ENCODE measurements around the gene TM4SF4.
A peak's percentile ranks its signal among the peaks of the same experiment; 100 is the strongest.

DNA sequence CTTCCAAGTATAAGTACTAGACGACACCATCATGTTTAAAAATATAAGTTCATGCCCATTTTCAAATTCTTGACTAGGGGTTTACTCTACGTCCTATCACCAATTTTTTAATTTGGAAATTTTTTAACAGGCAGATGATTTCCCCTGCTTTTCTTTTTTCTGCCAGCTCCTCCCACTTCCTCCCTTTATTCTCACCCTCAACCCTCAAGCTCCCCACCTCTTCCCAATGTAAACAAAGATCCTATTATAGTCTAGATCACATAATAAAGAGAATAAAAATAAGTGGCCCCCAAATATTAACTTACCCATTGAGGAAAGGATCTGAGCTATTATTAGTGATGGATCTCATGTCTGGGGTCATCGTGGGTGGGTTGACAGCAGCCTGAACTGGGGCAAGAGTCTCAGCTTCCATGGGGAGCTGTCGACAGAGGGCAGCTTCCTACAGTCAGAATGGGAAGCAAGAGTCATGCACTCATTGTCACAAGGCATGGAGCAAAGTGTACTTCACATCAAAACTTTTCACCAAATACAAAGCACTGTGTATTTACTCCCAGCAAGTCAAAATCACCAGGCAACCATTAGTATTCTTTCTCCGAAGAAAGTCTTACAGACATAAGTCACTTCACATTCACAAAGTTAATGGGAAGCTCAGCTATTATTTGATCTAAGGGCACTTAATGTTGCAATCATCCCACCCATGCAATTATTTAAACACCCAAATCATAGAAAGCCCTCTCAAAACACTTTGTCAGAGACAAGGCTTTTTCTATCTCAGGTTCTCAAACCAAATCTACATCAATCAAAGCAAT lies 53.2 kb downstream of the TM4SF4 start:
- TF ChIP-seq POLR2A (IDR thresholded peaks at IDR 0.05), result no peak
- TF ChIP-seq, protein P1, sequence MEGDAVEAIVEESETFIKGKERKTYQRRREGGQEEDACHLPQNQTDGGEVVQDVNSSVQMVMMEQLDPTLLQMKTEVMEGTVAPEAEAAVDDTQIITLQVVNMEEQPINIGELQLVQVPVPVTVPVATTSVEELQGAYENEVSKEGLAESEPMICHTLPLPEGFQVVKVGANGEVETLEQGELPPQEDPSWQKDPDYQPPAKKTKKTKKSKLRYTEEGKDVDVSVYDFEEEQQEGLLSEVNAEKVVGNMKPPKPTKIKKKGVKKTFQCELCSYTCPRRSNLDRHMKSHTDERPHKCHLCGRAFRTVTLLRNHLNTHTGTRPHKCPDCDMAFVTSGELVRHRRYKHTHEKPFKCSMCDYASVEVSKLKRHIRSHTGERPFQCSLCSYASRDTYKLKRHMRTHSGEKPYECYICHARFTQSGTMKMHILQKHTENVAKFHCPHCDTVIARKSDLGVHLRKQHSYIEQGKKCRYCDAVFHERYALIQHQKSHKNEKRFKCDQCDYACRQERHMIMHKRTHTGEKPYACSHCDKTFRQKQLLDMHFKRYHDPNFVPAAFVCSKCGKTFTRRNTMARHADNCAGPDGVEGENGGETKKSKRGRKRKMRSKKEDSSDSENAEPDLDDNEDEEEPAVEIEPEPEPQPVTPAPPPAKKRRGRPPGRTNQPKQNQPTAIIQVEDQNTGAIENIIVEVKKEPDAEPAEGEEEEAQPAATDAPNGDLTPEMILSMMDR (IDR thresholded peaks at IDR 0.05), result peak in 1 of 4 experiments; percentile 49
- TF ChIP-seq POLR2AphosphoS5 (IDR thresholded peaks at IDR 0.05), result no peak
